ENCODE data around the gene MYL7. TPM values are rescaled to one million over a fixed set of nuclear protein-coding genes. Genes with fewer than 3 reads are reported as not detected.
"Not testable (repeated sequence)": the region's sequence is repeated elsewhere in the genome, so short reads cannot be mapped to it uniquely, and the experiment has no call there.

MYL7 gene
- total RNA-seq, 1 experiment from 2014 or later: not detected

DNA sequence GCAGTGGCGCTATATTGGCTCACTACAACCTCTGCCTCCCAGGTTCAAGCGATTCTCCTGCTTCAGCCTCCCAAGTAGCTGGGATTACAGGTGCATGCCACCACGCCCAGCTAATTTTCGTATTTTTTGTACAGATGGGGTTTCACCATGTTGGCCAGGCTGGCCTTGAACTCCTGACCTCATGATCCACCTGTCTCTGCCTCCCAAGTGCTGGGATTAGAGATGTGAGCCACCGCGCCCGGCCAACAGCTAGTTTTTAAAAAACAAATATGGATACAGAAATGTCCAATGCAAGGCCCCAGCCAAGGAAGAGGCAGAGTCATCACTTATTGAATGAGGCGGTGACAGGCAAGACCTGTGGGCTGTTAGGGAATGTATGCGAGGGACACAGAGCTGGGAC, 30.8 kb upstream of the MYL7 start:
- not testable (repeated sequence) for DNase-seq (ENCODE audit: low read depth)

DNA sequence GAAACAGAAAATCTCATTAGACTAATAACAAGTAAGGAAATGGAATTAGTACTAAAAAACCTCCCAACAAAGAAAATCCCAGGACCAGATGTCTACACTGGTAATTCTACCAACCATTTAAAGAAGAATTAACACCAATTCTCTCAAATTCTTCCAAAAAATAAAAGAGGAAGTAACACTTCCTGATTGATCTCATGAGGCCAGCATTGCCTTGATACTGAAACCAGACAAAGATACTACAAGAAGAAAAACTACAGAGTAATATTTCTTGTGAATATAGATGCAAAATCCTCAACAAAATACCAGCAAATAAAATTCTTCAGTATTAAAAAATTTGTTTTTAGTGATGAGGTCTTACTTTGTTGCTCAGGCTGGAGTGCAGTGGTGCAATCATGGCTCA, 26.8 kb upstream of the MYL7 start:
- DNase-seq (ENCODE audit: low read depth): no peak

- peak; percentile 89 for DNase-seq (ENCODE audit: low read depth)
These were observed 22.5 kb upstream of the MYL7 start for GRCh38 chr7:44163591-44163990.

DNA sequence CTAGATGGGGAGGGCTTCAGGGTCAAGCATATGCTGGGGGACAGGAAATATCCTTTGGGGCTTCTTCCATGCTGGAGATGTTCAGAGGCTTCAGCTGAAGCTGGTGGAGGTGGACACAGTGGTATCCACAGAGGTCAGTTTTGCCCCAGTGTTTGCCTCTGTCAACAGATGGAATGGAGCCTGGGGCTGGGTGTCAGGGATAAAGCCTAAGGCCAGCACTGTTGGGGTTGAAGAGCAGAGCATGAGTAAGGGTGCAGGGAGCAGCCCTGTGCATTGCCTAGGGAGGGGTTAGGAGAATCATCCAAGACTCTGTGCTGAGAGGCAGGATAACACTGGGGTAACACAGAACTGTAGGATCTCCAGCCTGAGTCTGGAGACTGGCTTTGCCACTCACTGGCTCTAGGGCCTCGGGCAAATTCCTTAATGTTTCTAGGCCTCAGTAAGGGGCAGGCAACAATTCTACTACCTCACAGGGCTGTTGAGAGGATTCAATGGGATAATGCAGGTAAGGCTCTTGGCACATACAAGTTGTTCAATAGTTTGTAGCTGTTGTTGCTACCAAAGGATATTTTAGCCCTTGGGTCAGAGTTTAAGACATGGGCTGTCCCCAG, 21.8 kb upstream of the MYL7 start:
- DNase-seq (ENCODE audit: low read depth): no peak

DNA sequence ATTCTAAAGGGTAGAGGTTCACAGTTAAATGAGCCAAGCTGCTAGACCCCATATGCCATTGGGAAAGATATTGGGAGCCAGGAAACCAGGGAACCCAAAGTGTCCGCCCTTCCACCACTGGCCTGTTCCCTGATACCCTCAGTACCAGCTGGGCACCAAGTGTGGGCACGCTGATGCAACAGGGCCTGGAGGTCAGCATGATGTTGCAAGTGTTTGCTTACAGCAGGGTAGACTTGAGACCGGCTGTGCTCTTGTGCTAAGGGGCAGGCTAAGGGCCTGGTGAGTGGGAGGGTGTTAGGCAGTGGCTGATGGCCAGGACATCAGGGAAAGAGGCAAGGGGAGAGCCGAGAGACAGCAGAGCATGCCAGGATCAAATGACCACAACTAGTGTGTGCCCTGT, 21.0 kb upstream of the MYL7 start:
- DNase-seq (ENCODE audit: low read depth): no peak

DNA sequence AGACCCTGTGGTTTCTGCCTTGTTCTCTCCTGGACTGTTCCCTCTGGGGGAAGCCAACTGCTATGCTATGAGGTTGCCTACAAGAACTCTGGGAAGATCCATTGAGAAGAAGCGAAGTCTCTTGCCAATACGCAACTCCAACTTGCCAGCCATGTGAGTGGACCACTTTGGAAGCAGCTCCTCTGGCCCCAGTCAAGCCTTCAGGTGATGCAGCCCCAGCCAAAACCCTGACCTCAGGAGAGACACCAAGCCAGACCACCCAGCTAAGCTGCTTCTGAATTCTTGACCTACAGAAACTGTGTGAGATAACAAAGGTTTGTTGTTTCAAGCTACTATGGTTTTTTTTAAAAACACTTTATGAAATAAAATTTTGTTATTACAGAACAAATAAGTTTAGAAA, 20.2 kb upstream of the MYL7 start:
- no peak for DNase-seq (ENCODE audit: low read depth)

- no peak for DNase-seq (ENCODE audit: low read depth)
These were observed 18.9 kb upstream of the MYL7 start for GRCh38 chr7:44159824-44160630.

- no peak for DNase-seq (ENCODE audit: low read depth)
These were observed 17.9 kb upstream of the MYL7 start for GRCh38 chr7:44158873-44159631.

DNA sequence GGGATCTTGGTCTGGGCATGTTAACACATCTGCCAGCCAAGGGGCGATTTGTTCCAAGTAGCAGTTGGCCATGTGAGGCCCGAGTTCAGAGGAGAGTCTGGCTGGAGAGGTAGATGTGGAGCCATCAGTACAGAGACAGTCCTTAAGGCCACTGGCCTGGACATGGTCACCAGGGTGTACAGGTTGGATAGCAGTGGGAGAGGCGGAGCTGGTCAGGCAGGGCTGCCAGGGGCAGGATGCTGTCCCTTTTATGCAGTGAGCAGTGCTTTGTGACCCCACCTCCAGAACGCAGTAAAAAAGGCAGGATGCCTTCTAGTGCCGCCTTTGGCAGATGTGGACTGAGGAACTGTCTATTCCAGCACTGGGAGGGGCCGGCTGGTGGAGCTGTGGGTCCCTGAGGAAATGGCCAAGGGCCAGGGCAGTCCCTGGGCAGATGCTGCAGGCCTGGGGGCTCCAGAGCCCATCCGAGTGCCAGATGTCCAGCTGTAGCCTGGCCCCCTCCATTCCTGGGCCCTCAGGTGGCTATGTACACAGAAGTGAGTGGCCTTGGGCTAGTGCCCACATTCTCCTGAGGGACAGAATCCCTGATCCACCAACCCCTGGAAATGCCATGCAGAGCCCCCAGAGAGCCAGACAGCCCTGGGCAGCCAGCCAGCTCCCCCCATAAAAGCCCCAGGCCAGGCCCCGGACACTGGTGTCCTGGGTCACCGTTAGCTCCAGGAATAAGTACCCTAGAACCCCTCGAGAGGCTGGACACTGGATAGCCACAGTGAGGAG, 17.2 kb upstream of the MYL7 start:
- DNase-seq (ENCODE audit: low read depth): peak; percentile 1

DNA sequence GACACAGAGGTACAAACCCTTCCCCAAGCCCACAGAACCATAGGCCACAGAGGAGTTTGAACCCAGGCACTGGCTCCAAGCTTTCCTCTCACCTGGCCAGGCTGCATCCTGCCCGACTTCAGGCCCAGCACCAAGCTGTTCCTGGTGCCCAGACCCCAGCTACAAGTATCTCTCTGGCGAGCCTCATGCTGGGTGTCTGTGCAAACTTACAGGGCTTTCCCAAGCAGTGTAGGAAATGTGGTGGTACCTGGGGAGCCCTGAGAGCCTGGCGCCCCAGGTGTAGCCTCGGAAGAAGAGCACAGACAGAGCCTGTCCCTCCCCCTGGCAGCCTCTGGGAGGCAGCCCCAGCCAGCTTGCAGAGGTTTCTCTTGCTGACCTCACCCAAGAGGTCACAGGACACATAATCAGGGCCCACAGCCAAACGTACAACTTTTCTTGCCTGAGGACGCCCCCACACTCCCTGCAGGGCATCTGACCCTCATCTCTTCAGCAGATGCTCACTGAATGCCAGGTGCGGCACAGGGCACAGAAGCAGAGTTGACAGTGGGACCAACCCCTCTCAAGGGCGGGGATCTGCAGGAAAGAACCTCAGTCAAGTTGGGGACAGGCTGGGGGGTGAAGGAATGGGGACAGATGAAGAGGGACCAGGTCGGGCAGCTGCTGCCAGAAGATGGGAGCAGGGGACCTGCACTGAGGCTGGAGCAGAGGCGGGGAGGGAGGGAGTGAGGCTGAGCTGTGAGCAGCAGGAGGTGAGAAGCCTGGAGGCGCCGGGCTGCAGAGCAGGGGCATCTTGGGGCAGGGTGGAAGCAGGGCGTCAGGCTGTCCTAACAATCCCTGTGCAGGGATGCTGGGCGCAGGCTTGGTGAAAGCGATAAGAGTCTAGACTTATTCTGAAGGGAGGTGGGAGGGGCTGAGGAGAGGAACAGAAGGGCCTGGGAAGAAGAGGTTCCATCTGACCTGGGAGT, 16.3 kb upstream of the MYL7 start:
- no peak for DNase-seq (ENCODE audit: low read depth)

GRCh38 chr7:44156453-44157010, 15.4 kb upstream of the MYL7 start:
- DNase-seq (ENCODE audit: low read depth): no peak

DNA sequence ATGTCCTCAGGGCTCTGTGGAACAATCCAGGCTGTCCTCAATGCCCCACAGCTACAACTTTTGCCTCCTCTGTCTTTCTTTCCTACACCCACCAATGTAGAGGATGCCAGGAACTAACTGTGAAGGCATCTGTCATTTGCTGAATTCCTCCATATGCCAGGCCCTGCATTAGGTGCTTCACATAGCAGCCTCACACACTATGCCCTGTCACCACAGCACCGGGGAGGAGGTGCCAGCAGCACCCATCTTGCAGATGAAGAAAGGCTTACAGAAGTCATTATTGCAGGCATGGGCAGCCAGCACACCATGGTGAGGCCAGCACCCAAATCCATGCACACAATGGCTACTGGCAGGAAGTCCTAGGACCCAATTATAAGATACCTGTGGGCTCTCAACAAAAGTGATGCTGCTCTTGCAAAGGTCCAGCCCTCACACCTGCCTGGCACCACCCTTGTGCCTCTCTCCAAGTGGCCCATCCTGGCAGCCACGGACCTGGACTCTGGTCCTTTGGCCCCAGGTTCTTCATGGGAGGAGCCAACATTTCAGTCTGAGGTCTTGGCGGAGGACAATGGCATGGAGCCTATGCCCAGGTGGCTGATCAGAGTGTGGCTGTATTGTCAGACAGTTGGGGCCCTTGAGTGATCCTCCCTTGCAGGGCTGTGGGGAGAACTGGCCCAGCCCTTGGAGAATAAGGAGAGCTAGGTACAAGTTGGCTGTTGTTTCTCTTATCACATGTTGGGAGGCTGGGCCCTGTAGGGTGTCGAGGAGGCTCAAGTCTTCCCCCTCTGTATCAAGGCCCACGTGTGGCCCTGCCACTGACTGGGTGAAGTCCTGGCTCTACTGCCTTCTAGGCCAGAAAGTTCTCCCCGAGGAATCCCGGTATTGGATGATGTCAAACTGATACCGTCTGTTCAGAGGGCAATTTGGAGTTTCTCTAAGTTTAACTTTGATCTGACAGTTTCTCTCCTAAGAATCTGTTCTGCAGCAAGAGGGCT, 14.4 kb upstream of the MYL7 start:
- DNase-seq (ENCODE audit: low read depth): no peak

GRCh38 chr7:44154703-44155102, 13.6 kb upstream of the MYL7 start:
- DNase-seq (ENCODE audit: low read depth): peak; percentile 51

GRCh38 chr7:44153948-44154335, 12.8 kb upstream of the MYL7 start:
- DNase-seq (ENCODE audit: low read depth): no peak

GRCh38 chr7:44152971-44153947, 12.1 kb upstream of the MYL7 start:
- no peak for DNase-seq (ENCODE audit: low read depth)

DNA sequence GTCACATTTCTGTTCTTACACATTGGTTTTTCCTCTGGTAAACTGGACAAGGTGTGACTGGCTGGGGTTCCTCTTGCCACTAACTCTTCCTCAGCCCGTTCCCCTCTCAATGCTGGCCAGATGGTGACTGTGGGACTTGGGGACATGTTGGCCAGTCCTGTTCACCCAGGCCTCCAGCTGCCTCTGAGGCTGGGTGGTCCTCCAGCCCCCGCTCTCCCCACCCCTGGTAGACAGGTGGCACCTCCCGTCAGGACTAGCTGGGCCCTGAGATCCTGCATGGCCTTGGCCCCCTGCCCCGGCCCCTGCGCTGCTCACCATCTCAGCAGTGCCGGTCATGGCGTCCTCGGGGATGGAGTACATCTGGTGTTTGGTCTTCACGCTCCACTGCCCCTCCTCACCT, 10.8 kb upstream of the MYL7 start:
- DNase-seq (ENCODE audit: low read depth): no peak

DNA sequence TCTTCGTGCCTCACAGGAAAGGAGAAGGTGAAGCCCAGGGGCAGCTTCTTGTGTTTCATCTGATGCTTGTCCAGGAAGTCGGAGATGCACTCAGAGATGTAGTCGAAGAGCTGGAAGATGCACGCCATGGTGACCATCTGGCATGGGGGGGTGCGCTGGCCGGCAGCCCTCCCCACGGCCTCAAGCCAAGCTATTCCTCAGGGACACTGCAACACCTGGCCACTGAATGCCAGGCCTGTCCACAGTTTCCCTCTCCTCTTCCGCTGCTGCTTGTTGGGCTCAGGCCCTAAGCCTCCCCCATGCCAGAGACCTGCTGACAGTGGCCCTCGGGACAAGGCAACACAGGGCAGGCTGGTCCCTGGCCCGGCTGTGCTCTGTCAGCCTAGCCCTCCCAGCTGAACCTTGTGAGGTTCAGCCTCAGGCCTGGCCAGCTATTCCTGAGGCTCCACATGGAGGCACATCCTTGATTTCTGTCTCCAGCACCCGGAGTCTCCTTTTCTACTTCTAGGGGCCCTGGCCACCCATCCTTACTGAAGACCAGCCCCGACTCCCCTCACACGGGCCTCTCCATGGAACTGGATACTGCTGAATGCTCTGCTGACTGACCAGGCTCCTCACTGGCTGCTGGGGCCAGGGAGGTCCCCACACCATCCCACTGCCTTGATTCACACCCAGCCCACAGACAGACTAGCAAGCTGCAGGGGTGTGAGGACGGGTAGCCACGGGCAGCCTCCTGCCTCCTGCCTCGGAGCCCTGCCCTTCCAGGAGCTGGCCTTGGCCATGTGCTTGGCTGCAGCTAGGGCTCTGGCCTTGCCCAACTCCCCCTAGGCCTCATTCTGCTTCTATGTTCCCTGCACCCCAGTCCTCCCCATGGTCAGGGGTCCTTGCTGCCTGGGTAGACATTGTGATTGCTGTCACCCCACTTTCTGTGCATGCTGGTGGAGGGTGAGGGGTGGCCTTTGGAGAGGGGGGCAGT, 10.1 kb upstream of the MYL7 start:
- DNase-seq (ENCODE audit: low read depth): no peak
